GM18511 (cell line): ENCODE data around the gene CASP2.

Experiments used
- ATAC-seq: cut with Tn5 transposase; IDR thresholded peaks from one replicate; pipeline ENCODE4 v1.9.1; 2021; ENCODE audit warnings: mild to moderate bottlenecking, moderate library complexity; ENCODE audit not compliant: unreplicated experiment

The CASP2 gene

DNA sequence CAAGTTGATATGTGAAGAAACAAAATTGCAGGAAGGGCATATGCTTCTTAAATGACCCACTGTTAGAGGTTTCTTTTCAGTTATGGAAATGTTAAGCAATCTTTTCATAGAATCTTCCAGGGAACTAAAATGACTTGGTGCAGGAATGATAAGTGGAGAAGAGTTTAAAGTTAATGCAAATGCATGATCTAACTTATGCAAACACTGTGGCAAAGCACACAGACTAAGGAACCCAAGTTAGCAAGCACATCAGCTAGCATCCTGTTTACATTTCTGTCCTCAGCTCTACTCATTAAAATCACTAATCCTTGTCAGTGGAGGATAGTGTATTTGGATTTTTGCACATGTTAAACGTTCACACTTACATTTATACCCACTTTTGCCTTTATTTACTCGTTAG is 37.1 kb downstream of the CASP2 start:
- ATAC-seq: peak; percentile 54

GRCh38 chr7:143327903-143328302 is 39.8 kb downstream of the CASP2 start:
- ATAC-seq: peak; percentile 66

GRCh38 chr7:143329471-143330170 is 41.5 kb downstream of the CASP2 start:
- ATAC-seq: no peak

DNA sequence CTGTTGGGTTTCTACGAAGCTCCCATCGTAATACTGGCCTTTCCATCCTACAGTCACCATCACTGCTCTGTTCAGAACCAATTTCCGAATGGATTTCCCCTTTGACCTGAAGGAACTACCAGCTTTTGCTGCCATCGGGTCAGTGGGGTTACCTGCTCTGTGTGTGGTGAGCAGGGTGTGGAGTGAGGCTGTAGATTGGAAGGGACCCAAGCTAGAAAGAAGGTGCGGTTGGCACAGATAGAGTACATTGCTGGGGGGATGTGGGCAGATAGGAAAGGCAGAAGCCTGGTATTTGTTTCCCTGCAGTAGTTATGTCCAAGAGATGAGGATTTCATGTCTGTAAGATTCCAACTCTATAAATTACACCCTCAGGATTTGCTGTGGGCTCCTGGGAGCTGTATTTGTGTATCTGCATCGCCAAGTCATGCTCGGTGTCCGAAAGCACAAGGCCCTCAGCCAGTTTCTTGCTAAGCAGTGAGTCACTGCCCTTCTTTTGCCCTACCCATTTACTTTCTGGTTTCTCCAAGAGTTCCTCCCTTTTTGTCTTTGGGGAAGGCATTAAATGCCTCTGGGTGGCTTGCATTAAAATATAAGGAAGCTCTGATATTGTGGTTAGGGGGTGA is 43.1 kb downstream of the CASP2 start:
- no peak for ATAC-seq

GRCh38 chr7:143334244-143334643 is 46.1 kb downstream of the CASP2 start:
- no peak for ATAC-seq

GRCh38 chr7:143337216-143337615 is 49.1 kb downstream of the CASP2 start:
- ATAC-seq: no peak

DNA sequence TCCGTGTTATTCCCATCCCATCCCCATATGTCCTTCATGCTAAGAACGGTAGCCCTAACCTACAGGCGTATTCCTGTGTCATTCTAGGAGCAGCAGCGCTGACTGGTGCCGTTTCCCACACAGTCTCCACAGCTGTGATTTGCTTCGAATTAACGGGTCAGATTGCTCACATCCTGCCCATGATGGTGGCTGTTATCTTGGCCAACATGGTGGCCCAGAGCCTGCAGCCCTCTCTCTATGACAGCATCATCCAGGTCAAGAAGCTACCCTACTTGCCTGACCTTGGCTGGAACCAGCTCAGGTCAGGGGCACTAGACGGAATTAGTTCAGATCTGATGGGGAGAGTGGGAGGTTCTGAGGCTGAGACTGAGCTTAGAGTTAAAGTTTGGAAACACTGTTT is 53.7 kb downstream of the CASP2 start:
- no peak for ATAC-seq

DNA sequence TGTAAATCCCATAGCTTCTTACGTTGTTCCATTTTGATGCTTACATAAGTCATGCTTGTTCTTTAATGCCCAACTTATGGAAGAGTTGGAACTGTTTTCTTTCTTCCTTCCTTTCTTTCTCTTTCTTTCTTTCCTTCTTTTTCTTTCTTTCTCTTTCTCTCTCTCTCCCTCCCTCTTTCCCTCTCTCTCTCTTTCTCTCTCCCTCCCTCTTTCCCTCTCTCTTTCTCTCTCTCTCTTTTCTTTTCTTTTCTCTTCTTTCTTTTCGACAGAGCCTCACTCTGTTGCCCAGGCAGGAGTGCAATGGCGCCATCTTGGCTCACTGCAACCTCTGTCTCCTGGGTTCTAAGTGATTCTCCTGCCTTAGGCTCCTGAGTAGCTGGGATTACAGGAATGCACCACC is 55.4 kb downstream of the CASP2 start:
- ATAC-seq: no peak

DNA sequence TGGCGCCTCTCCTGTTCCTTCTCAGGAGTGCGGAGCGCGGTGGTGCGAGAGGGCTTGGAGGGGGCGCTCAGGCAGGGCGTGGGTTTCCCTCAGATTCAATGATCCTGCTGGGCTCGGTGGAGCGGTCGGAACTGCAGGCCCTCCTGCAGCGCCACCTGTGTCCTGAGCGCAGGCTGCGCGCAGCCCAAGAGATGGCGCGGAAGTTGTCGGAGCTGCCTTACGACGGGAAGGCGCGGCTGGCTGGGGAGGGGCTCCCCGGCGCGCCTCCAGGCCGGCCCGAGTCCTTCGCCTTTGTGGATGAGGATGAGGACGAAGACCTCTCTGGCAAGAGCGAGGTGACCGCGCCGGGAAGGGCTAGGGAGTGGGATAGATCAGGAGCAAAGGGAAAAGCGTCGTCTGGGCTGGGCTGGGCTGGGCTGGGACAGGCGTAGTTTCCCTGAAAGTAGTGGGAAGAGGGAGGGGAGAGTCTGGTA is 57.3 kb downstream of the CASP2 start:
- peak; percentile 83 for ATAC-seq

- no peak for ATAC-seq
Observed at GRCh38 chr7:143346018-143346417, 57.9 kb downstream of the CASP2 start.

DNA sequence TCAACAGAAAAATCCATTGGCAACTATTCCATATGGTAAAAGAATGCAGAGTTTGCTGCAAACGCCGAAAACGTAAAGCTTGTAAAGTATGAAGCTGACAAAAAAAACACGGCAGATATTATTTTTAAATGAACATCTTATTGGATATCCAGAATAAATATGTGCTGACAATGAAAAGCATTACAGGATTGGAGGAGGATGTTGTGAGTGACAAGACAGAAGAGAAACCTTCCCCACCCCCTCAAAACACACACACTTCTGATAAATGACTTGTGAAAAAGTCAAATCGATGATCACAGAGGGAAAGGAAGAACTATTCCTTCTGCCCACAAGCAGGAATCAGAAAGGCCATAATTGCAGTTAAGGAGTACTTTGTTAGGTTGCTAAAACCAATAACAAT is 59.8 kb downstream of the CASP2 start:
- ATAC-seq: no peak

DNA sequence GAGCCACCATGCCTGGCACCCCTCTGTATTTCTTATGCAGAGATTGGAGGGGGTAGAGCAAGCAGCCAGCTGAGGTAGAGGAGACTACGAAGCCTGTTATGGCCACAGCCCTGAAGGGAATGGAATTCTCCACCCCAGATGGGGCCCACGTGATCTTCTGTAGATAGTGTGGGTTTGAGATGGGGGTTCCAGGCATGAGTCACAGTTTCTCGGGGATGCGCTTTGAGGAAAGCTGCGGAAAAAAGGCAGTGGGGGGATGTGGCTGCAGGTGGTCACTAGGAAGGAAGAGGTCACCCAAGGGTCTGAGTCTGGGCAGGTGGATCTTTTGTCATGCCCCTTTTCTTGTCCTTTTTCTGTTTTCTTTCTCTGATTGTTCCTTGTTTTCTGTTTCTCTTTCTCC is 62.9 kb downstream of the CASP2 start:
- ATAC-seq: no peak

- ATAC-seq: no peak
Observed at GRCh38 chr7:143351574-143351973, 63.4 kb downstream of the CASP2 start.

DNA sequence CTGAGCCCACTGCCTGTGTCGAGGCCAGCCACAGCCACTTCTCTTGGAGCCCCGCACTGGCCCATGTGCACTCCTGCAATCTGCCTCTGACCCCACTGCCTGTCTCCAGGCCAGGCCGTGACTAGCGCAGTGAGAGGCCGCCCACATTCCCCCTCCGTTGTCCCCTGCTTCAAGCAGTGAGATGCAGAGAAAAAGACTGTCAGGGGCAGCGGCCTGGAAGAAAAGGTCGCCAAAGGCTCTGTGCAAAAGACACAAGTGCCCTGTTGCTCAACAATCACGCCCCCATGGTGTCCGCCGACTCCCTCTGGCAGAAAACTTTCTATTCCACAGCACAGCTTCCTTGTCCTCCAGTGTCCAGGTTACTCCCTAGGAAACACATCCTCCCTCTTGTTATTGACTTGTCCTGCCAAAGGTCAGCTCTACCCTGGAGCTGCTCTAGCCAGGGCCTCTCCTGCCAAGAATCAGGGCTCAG is 64.4 kb downstream of the CASP2 start:
- no peak for ATAC-seq

GRCh38 chr7:143354376-143354775 is 66.2 kb downstream of the CASP2 start:
- ATAC-seq: no peak

DNA sequence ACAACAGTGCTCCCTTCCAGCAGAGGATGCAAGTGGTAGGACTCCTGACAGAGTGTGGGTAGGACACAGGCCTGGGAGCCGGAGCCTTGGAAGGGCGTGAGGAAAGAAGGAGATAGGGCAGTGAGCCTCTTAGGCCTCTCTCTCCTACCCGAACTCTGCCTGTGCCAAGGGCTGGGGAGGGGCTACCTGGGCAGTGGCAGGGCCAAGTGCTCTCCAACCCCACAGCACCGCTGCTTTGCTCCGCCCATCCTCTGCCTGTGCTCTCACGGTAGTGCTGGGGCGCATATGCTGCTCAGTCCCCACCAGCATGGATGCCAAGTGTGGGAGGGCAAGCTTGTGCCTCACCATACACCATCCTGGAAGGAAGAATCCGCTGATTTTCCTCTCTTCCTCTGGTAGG is 66.8 kb downstream of the CASP2 start:
- no peak for ATAC-seq

- ATAC-seq: no peak
Observed at GRCh38 chr7:143355450-143356385, 67.6 kb downstream of the CASP2 start.

GRCh38 chr7:143356414-143357050 is 68.4 kb downstream of the CASP2 start:
- no peak for ATAC-seq
